HG02840 (cell line): Measurements from ENCODE around the gene PRDX3.

Source experiments
- ATAC-seq: cut with Tn5 transposase; IDR thresholded peaks from one replicate; pipeline ENCODE4 v1.9.1; 2021; ENCODE audit warnings: mild to moderate bottlenecking, moderate library complexity, moderate number of reproducible peaks; ENCODE audit not compliant: unreplicated experiment, low FRiP score

Gene PRDX3

DNA sequence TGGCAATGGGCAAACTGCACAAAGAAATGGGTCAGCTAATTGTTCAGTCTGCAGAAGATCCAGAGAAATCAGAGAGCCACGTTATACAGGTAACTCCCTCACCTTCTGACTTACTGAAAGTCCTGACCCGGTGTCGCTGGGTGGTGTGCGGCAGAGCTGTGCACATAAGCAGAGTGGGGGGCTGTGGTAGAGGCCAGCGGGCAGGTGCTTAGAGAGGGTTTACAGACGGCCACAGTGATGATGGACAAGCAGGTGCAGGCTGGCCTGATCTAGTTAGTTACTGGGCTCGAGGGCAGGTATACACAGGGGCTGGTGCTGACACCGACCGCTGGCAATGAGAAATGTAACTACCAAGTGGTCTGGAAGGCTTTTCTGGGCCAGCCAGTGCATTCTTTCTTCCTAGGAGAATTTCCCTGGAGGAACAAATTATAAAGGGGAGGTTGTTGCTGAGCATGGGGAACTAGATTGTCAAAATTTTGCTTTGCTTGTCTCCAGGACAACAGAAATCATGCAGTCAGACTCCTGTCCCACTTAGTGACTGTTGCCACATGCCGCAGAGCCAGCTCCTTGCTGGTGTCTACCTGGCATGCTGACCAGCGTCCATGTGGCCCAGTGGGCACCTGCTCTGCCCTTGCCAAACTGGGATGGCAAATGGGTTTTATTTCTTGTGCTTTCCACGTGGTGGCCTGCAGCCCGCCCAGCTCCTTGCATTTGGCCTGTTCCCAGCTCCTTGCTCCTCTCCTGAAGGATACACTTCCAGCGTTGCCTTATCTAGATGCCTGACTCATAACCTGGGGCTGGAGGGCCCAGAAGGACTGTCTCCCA lies 45.9 kb downstream of the PRDX3 start:
- ATAC-seq, result no peak

DNA sequence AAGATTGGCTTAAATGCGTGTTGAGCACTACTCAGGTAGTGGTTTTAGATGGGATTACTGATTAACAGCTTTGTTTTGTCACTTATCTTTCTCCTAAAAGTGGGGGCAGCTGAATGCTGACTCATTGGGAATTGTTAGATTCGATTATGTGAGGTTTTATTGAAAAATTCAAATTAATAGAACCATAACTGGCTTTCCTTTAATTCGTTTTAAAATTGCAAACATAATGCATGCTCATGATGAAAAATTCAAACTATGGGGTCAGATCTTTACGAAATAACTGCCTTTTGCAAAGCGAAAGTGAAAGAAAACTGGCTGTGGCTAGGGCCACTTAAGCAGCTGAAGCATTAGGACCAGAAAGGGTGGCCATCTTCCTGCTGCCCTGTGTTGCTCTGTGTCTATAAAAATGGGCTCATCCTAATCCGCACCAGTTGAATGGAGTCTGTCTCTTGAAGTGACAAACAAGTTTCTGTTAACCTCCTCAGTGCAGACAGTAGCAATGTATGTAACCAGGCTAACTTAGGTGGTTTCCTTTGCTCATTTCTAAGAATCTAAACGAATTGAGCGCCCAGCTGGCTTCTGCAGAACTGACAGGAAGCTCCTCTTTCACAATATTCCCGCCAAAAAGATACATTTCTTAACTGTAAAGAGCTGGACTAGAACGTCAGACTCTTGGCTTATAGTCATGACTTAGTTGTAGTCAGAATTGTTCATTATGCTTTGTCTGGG lies 46.9 kb downstream of the PRDX3 start:
- no peak for ATAC-seq

DNA sequence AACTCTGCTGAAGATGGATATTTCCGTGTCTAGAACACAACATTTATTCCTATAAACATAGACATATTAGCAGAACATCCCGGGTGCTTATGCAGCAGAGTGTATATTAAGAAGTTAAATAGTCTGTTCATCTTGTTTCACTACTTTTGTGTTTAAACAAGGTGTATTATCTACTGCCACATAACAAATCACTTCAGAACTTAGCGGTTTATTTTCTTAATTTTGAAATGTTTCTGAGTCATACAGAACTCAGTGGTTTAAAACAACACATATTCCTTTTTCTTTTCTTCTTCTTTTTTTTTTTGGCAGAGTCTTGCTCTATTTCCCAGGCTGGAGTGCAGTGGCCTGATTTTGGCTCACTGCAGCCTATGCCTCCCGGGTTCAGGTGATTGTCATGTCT lies 48.9 kb downstream of the PRDX3 start:
- ATAC-seq, result no peak

DNA sequence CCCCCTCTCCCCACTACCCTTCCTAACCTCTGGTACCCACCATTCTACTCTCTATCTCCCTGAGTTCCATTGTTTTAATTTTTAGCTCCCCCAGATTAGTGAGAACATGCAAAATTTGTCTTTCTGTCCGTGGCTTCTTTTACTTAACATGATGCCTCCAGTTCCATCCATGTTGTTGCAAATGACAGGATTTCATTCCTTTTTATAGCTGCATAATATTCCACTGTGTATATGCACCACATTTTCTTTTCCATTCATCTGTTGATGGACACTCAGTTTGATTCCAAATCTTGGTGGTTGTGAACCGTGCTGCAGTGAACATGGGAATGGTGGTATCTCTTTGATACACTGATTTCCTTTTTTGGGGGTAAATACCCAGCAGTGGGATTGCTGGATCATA lies 52.7 kb downstream of the PRDX3 start:
- ATAC-seq, result no peak

DNA sequence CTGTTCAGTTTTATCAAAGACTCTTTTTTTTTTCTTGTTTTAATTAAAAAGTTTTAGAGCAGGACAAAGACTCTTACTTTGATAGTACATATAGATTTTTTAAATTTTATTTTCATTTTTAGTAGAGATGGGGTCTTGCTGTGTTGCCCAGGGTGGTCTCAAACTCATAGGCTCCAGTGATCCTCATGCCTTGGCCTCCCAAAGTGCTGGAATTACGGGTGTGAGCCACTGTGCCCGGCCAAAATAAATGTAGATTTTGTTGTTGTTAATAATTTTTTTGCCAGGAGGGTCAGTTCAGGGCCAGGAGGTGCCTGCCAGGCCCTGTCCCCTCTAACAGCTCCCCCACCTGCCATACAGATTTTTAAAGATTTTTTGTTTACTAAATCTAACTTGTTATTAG lies 57.7 kb downstream of the PRDX3 start:
- no peak for ATAC-seq

DNA sequence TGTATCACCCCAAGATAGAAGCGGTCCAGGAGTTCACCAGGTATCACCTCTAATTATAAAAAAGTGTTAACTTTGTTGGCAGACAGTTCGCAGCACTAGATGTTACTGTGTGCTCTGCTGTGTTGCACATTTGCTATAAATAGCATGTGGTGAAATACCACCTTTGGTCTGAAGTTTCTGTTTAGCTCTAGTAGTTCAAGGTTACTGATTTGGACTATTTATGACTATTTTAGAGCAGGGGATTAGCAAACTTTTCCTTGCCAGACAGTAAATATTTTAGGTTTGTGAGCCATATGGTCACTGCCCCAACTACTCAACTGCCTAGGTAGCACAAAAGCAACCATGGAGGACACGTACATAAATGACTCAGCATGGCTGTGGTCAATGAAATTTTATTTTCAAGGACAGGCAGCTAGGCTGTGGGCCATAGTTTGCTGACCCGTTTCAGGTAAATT lies 58.2 kb downstream of the PRDX3 start:
- peak; percentile 86 for ATAC-seq

DNA sequence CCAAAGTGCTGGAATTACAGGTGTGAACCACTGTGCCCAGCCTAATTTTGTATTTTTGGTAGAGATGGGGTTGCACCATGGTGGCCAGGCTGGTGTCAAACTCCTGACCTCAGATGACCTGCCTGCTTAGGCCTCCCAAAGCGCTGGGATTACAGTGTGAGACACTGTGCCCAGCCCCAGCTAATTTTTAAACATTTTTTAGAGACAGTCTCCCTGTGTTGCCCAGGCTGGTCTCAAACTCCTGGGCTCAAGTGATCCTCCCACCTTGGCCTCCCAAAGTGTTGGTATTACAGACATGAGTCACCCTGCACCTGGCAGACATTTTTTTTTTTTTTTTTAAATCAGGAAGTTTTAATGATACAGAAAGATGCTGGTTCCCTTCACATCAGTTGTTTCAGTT lies 59.2 kb downstream of the PRDX3 start:
- ATAC-seq, result no peak

DNA sequence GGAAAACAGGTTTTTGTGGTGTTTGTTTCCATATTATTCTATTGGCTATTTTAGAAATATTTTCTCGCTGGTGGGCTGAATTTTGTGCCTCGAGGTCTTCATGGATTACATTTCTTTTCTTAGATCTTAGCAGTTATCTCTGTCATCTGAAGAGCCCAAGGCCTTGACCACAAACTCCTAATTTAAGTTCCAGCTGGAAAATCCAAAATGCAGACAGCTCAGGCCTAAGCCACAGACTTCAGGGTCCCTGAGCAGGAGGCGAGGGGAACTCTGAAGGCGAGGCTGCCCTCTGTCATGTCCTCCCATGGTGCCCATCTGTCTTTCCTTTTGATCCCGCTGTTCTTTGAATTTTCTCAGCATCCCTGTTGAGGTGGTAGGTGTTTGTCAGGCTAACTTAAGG lies 60.4 kb downstream of the PRDX3 start:
- ATAC-seq, result no peak
